Upper lobe of right lung (tissue), 1 donor: ENCODE data around the gene NRTN. TPM values are rescaled to one million over a fixed set of nuclear protein-coding genes. Genes with fewer than 3 reads are reported as not detected.
"Not testable (repeated sequence)": the region's sequence is repeated elsewhere in the genome, so short reads cannot be mapped to it uniquely, and the experiment has no call there.

Source experiments
- ATAC-seq: fragments of 200-7000 bp; cut with Tn5 transposase; one replicate; pipeline ENCODE4 v1.9.1; 2020; ENCODE audit warnings: mild to moderate bottlenecking, moderate library complexity
- DNase-seq: peaks from one replicate; pipeline ENCODE4 v3.0.0-alpha.2; 2020
- H3K27ac ChIP-seq: fragments of 200-600 bp; one replicate; pipeline ENCODE4 v1.8.0; 2022
- H3K27me3 ChIP-seq: fragments of 200-600 bp; one replicate; pipeline ENCODE4 v1.8.0; 2022; ENCODE audit warnings: mild to moderate bottlenecking
- H3K36me3 ChIP-seq: fragments of 200-600 bp; one replicate; pipeline ENCODE4 v1.8.0; 2022
- H3K4me1 ChIP-seq: fragments of 200-600 bp; one replicate; pipeline ENCODE4 v1.8.0; 2022
- H3K4me3 ChIP-seq: fragments of 200-600 bp; one replicate; pipeline ENCODE4 v1.8.0; 2022; ENCODE audit warnings: mild to moderate bottlenecking
- H3K9me3 ChIP-seq: fragments of 200-600 bp; one replicate; pipeline ENCODE4 v1.8.0; 2022
- intact Hi-C: fragments of 100-400 bp; cut with DNase I; formaldehyde crosslinking; loops from one replicate; pipeline ENCODE4 v1.11.0; 2022
- total RNA-seq: library from RNA; stranded (reverse); fragmentation: NEBNext Ultra II Directional; extraction: Animal tissue kit (Norgen Biotek cat#: 25700); gene quantifications from one replicate; pipeline ENCODE4 v1.2.1, GENCODE V29; 2021
- TF ChIP-seq, protein P1 (sequence below): fragments of 200-600 bp; IDR thresholded peaks from one replicate; pipeline ENCODE4 v1.8.0; 2022; ENCODE audit warnings: antibody characterized with exemption
- donor health status: DM: no; HTN: yes; CAD: no; lungs with severe emphysema.

NRTN gene
- total RNA-seq, 1 donor from 2014 or later = 2.1 TPM

DNA sequence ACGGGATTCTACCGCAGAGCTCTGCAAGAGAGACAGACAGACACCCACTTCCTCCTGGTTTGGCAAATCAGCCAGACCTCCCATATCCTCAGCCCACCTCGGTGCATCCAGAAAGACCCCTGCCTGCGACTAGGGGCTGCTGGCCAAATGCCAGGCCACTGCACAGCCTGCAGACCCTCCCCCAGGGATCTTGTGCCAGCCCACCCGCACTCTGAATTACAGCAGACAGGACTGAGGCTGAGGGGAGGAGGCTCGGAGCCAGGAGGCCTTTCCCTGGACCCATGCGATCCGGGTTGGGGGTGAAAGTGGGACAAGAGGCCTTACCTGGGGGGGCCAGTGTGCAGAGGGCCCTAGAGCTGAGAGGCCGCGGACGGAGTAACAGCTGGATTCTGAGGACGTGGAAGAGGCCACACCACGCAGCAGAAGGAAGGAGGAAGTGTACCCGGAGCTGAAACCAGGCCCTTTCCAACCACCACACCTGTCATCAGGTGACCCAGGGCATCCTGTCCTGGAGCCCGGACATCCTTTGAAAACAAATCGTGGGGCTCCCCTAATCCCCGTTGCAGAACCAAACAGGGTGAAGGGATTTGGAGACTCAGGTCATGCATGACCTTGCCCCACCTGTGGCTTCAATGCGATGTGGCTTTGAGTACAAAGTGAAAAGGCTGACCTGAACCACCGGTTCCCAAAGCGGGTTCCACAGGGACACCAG, 33.6 kb downstream of the NRTN start:
- Histone ChIP-seq H3K27ac (no peak overlapping the region), H3K9me3 (no peaks in the 10 kb centered on the region), H3K27me3 (peaks cover 7% of the 10 kb centered on the region), H3K36me3 (no peaks in the 10 kb centered on the region), H3K4me3 (no peak overlapping the region), H3K4me1 (no peaks in the 10 kb centered on the region)
- no peak for DNase-seq
- intact Hi-C loops = no loop called here
- no peak for ATAC-seq
- TF ChIP-seq, protein P1, sequence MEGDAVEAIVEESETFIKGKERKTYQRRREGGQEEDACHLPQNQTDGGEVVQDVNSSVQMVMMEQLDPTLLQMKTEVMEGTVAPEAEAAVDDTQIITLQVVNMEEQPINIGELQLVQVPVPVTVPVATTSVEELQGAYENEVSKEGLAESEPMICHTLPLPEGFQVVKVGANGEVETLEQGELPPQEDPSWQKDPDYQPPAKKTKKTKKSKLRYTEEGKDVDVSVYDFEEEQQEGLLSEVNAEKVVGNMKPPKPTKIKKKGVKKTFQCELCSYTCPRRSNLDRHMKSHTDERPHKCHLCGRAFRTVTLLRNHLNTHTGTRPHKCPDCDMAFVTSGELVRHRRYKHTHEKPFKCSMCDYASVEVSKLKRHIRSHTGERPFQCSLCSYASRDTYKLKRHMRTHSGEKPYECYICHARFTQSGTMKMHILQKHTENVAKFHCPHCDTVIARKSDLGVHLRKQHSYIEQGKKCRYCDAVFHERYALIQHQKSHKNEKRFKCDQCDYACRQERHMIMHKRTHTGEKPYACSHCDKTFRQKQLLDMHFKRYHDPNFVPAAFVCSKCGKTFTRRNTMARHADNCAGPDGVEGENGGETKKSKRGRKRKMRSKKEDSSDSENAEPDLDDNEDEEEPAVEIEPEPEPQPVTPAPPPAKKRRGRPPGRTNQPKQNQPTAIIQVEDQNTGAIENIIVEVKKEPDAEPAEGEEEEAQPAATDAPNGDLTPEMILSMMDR = no peak

DNA sequence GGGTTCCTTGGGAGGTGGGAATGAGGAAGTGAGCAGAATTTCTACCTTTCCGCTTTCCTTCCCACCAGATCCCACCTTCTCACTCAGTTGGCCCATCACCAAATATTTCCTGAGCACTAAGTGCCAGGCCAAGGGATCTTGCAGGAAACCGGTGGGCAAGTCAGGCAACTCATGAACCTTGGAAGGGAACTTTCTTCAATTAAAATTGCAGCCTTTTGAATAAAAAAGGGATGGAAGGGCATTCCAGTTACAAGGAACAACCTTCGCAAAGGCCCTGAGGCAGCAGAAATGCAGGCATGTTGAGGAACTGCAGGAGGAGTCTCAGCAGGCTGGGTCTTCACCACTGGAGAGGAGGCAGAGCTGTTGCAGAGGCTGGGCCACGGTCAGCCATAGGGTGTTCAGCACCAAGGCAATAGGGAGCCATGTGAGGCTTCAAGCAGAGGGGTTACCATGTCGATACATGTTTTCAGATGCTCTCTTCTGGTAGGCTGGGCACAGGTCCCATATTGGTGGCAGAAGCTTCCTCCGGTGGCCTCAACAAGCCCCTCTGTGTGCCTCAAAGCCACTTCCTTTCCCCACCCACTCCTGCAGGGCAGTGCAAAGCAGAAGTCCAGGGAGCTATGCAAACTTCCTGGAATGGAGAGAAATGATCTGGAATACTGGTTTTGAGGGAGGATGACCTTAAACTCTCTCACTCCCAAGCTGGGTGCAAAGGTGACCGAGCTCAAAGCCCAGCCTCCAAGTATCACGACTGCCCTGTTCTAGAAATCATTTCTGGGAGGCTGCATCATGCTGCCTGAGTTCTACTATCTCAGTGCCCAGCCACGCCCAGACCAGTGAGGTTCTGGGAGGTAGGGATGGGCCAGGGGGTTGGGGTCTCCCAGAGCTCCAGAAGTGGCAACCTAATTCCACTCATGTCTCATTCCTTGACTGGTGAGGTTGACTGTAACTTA, 34.5 kb downstream of the NRTN start, which contains the start of gene FUT6:
FUT6 (minus strand) TSS at position 638 of the 953 bp plus-strand sequence. CDS start 7,135 bp downstream, outside the sequence.
- intact Hi-C loops = no loop called here
- Histone ChIP-seq H3K27me3 (peaks cover 7% of the 10 kb centered on the region), H3K4me3 (no peak within 1 kb of the TSS), H3K27ac (no peak within 1 kb of the TSS), H3K9me3 (no peaks in the 10 kb centered on the region), H3K4me1 (no peaks in the 10 kb centered on the region), H3K36me3 (no peaks in the 10 kb centered on the region)
- TF ChIP-seq, protein P1 = no peak
- ATAC-seq (peak; percentile 41), DNase-seq (no peak)

DNA sequence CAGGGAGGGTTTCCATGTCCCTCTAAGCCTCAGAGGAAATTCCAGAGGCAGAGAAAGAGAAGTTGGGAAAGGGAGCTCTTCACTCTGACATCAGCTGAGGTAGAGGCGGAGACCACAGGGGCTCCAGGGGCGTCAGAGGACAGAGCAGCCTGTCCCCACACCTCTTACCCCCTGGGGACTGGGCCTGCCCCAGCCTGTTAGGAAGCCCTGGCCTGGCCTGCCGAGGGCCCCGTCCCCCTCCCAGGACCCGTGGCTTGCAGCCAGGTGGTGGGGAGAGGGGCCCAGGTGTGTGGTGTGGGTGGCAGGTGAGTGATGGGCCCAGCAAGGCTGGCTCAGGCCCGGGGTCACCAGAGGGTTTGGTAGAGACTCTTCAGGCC, 36.9 kb downstream of the NRTN start:
- ATAC-seq = peak; percentile 32
- DNase-seq, H3K27ac ChIP-seq, intact Hi-C loops, H3K4me1 ChIP-seq, H3K27me3 ChIP-seq, H3K9me3 ChIP-seq, H3K36me3 ChIP-seq, H3K4me3 ChIP-seq: not testable (repeated sequence)

DNA sequence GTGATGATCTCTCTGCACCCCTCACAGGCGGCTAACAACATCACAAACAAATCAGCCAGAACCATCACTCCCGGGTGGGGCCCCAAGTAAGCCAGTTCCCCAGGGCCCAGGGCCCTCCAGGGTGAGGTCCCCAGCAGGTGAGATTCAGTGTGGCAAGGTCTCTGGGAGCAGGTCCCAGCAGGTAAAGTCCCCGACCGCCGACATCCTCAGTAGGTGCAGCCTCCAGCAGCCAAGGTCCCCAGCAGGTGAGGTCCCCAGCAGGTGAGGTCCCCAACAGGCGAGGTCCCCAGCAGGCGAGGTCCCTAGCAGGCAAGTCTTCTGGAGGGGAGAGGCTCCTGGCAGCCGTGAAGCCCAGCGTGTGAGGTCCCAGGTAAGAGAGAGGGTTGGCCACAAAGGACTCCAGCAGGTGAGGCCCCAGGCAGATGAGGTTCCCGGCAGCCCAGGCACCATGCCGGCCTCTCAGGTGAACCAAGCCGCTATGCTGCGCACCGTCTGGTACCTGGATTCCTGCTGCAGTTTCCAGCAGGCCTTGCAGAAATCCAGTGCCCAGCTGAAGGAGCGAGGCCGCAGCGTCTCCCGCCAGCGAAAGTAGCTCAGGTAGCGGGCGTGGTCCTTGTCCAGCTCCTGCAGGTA, 38.5 kb downstream of the NRTN start:
- intact Hi-C loops = no loop called here
- Histone ChIP-seq H3K27ac (no peak overlapping the region), H3K4me1 (no peaks in the 10 kb centered on the region), H3K36me3 (no peaks in the 10 kb centered on the region), H3K4me3 (no peak overlapping the region), H3K9me3 (no peaks in the 10 kb centered on the region), H3K27me3 (no peaks in the 10 kb centered on the region)
- DNase-seq (no peak), ATAC-seq (peak; percentile 6)
- TF ChIP-seq, protein P1 = no peak

DNA sequence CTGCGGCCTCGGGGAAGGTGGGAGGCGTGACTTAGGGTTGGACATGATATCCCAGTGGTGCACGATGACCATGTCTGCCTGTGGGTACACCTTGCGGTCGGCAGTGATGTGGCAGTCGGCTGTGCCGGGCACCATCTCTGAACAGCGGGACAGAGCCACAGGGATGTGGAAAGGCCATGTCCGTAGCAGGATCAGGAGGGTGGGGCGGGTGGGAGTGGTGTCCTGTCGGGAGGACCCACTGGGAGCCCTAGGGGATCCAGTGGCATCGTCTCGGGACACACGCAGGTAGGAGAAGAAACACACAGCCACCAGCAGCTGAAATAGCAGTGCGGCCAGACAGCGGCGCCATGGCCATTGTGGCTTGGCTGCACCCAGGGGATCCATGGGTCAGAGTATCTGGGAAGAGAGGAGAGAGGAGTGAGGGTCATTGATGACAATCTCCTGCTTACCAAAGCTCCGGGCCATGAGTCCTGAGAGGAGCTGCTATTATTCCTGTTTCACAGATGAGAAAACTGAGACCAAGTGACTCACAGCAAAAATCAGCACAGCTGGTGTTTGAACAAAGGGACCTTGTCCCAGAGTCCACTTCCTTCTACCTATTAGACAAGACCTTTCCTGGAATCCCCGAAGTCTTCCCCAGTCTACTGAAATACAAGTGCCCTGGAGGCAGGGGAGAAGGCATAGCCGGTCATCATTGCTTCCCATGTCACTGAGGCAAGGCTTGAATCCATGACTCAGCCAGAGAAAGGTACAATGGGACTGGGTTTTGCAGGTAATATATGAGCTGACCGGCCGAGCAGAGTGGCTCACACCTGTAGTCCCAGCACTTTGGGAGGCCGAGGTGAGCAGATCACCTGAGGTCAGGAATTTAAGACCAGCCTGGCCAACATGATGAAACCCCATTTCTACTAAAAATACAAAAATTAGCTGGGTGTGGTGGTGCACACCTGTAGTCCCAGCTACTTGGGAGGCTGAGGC, 39.9 kb downstream of the NRTN start:
- Histone ChIP-seq H3K27me3 (no peaks in the 10 kb centered on the region), H3K4me1 (no peaks in the 10 kb centered on the region), H3K27ac (no peak overlapping the region), H3K4me3 (no peak overlapping the region), H3K36me3 (no peaks in the 10 kb centered on the region), H3K9me3 (no peaks in the 10 kb centered on the region)
- DNase-seq (no peak), ATAC-seq (no peak)
- TF ChIP-seq, protein P1 = no peak
- intact Hi-C loops = no loop called here

DNA sequence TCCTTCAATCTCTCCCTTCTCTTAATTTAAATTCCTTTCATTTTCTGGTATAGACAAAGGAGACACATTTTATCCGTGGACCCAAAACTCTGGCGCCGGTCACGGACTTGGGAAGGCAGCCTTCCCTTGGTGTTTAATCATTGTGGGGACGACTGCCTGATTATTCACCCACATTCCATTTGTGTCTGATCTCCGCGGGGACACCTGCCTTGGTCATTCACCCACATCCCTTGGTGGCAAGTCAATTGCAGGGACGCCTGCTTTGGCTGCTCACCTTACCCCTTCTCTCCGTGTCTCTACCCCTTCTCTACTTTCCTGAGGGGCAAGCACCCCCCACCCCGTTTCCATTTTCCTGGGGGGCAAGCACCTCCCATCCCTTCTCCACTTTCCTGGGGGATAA, 43.0 kb downstream of the NRTN start:
- DNase-seq, H3K4me1 ChIP-seq, H3K9me3 ChIP-seq, ATAC-seq, H3K36me3 ChIP-seq, intact Hi-C loops, H3K4me3 ChIP-seq, H3K27me3 ChIP-seq, H3K27ac ChIP-seq: not testable (repeated sequence)

DNA sequence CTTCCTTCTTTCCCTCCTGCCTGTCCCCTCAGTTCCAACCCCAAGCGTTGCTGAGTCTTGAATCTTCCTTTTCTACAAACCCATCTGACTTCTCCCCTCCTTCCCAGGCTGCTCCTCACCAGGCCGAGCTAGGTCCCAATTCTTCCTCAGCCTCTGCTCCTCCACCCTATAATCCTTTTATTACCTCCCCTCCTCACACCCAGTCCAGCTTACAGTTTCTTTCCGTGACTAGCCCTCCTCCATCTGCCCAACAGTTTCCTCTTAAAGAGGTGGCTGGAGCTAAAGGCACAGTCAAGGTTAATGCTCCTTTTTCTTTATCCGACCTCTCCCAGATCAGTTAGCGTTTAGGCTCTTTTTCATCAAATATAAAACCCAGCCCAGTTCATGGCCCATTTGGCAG, 43.8 kb downstream of the NRTN start:
- H3K4me1 ChIP-seq, H3K36me3 ChIP-seq, H3K27ac ChIP-seq, H3K9me3 ChIP-seq, intact Hi-C loops, ATAC-seq, H3K27me3 ChIP-seq, H3K4me3 ChIP-seq, DNase-seq: not testable (repeated sequence)
